ENCODE measurements around the gene GOLT1A.
A peak's percentile ranks its signal among the peaks of the same experiment; 100 is the strongest.

Gene GOLT1A

DNA sequence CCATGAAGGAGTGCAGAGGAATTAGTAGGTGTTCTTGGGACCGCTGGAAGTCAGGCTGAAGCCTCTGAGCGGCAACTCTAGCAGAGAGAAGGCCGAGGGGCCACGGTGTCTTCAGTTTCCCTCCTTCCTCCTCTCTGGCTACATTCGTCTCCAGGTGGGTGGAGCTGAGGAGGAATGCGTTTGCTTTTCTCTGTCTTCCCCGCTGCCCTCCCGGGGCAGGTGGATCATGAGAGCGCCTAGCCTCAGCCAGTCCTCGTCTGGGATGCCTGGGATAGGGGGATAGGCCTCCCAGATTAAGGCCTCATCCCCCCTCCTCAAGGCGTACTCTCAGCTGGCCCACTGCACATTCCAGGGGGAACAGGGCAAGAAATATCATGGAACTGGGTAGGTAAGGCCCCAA lies 7.5 kb upstream of the GOLT1A start:
- no peak for DNase-seq

DNA sequence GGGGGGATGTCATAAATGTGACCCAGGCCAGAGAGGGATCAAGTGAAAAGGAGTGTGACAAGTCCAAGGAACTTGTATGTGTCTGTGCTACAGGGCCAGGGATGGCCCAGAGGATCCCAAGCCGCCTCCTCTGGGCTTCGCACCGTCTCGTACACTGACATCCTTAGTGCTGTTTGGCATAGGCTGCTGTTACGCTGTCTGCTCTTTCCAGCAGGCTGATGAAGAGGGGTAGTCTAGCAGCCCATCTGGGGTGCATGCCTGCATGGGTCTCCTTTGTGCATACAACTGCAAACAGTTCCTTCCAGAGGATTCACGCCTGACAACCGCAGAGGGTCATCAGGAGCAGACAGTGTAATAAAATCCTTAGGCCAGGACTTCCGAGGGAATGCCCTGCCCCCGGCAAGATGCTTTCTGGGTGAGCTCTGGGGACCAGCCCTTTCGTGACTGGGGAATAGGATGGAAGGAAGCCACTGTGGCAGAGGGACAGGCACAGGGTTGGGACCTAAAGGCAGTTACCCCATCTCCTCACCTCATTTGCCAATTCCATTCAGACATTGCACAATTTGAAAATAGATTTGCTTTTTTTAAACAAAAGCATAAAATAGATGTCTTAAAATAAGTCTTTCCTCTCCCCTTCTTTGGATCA lies 6.3 kb upstream of the GOLT1A start:
- DNase-seq, result no peak

GRCh38 chr1:204218552-204218951 lies 4.8 kb upstream of the GOLT1A start:
- no peak for DNase-seq

DNA sequence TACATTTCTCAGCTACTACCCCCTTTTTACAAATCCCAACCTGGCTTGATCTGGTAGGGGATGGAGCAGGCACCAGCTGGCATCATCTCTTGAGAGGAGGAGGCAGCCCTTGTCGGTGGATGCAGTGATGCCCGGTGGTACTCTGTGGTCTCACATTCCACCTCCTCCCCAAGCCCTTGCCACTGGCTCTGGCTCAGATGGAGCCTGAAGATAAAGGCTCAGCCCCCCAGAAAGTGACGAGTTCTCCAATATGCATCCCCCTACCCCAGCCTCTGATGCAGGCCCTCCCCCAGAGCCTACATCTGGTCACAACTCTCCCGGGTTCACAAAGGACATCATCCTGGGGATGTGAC lies 3.8 kb upstream of the GOLT1A start:
- no peak for DNase-seq

- DNase-seq, result no peak
Measured at GRCh38 chr1:204216880-204217647, 3.3 kb upstream of the GOLT1A start.

GRCh38 chr1:204216236-204216635 lies 2.4 kb upstream of the GOLT1A start:
- no peak for DNase-seq

- DNase-seq, result no peak
Measured at GRCh38 chr1:204212715-204213114, 1.1 kb downstream of the GOLT1A start.

- DNase-seq, result no peak
Measured at GRCh38 chr1:204211046-204211445, 2.7 kb downstream of the GOLT1A start.

GRCh38 chr1:204207136-204207616 lies 6.6 kb downstream of the GOLT1A start:
- DNase-seq, result peak in 45 of 58 donors; percentile 9 to 75 (median 30)

GRCh38 chr1:204206121-204206520 lies 7.7 kb downstream of the GOLT1A start:
- DNase-seq, result no peak

GRCh38 chr1:204205486-204205885 lies 8.3 kb downstream of the GOLT1A start:
- no peak for DNase-seq

- DNase-seq, result no peak
Measured at GRCh38 chr1:204204944-204205343, 8.8 kb downstream of the GOLT1A start.

- no peak for DNase-seq
Measured at GRCh38 chr1:204203206-204203767, 10.5 kb downstream of the GOLT1A start.

DNA sequence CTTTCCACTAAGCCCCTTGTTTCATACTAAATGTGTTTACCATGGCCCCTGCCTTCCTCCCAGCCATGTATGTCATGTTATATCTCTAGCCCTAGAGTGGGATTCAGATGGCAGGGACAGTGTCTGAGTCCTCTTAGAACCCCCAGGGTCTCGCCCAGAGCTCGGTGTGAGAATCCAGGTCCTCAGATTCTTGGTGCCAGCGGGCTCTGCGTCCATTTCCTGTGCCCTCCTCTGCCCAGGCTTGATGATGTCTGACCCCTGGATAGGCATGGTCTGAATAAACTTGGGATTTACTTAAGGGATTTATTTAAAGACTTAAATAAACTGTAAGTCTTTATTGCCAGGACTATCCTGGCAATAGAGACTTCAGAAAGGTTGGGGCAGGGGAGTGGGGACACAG lies 11.3 kb downstream of the GOLT1A start:
- no peak for DNase-seq

- no peak for DNase-seq
Measured at GRCh38 chr1:204201348-204202040, 12.3 kb downstream of the GOLT1A start.

- DNase-seq, result no peak
Measured at GRCh38 chr1:204199579-204199978, 14.2 kb downstream of the GOLT1A start.

- peak in 3 of 58 donors; percentile 6 to 20 (median 16) for DNase-seq
Measured at GRCh38 chr1:204198348-204199340, 15.1 kb downstream of the GOLT1A start.

- DNase-seq, result no peak
Measured at GRCh38 chr1:204197068-204197467, 16.7 kb downstream of the GOLT1A start.

GRCh38 chr1:204196068-204196795 lies 17.6 kb downstream of the GOLT1A start, which contains the start of gene KISS1:
TSS of gene KISS1 (minus strand) at chr1:204196491. CDS start at chr1:204192876, 3,615 bp downstream.
- DNase-seq, result no peak

GRCh38 chr1:204194771-204195170 lies 19.0 kb downstream of the GOLT1A start:
- DNase-seq, result no peak

Measured in anterior cingulate cortex (tissue), 58 donors.